Activated CD4-positive, CD25-positive, alpha-beta regulatory T cell treated with anti-CD3 and anti-CD28 coated beads, Interleukin-2, amount 50 U/mL, for 72 hours (primary cell): ENCODE measurements around the gene MPZL3.

Experiments used
- DNase-seq: peaks from one replicate; pipeline ENCODE4 v3.0.0; 2021

Gene MPZL3

GRCh38 chr11:118176778-118177134 is 75.4 kb downstream of the MPZL3 start:
- DNase-seq: no peak
